PC-3 (cell line): Measurements from ENCODE around the gene LACC1. TPM values are rescaled to one million over a fixed set of nuclear protein-coding genes. Genes with fewer than 3 reads are reported as not detected.
A peak's percentile ranks its signal among the peaks of the same experiment; 100 is the strongest.

Source experiments
- ATAC-seq: fragments of 200-7000 bp; cut with Tn5 transposase; 2 replicates; pipeline ENCODE4 v1.9.1; 2020; ENCODE audit warnings: mild to moderate bottlenecking, moderate library complexity
- Bru-seq: library from RNA; stranded (reverse); fragments of 400-500 nt; gene quantifications from one replicate; lab custom pipeline; 2021; lab: Mats Ljungman, UMichigan
- BruChase-seq, 2 experiments: library from RNA; stranded (reverse); fragments of 400-500 nt; gene quantifications; one replicate each; lab custom pipeline; 2021; lab: Mats Ljungman, UMichigan
- BruUV-seq: library from RNA; stranded (reverse); fragments of 400-500 nt; replicated peaks from 2 replicates; lab custom pipeline; 2021; lab: Mats Ljungman, UMichigan
- CTCF ChIA-PET: fragments of 300-600 bp; sonication (Branson Sonifier 250); formaldehyde crosslinking; loops from one replicate; lab custom pipeline; 2022; ENCODE audit warnings: antibody characterized with exemption; lab: Charles Lee
- POLR2A ChIA-PET: fragments of 300-600 bp; sonication (Branson Sonifier 250); formaldehyde crosslinking; loops from one replicate; lab custom pipeline; 2022; ENCODE audit warnings: antibody characterized with exemption; ENCODE audit not compliant: unreplicated experiment; lab: Charles Lee
- DNase-seq: peaks from one replicate; pipeline ENCODE4 v3.0.0-alpha.2; 2015
- H2AFZ ChIP-seq: fragments of 300-600 bp; sonication (generic); 2 replicates; pipeline ENCODE4 v1.6.0; 2016; ENCODE audit warnings: antibody characterized with exemption, low read length
- H3F3A ChIP-seq: fragments of 300-600 bp; sonication (generic); one replicate; pipeline ENCODE4 v1.6.0; 2017; ENCODE audit warnings: antibody characterized with exemption, low read length, control low read depth, mild to moderate bottlenecking; ENCODE audit not compliant: unreplicated experiment
- H3K27ac ChIP-seq: fragments of 300-600 bp; sonication (generic); 2 replicates; pipeline ENCODE4 v1.5.1; 2016; ENCODE audit warnings: mild to moderate bottlenecking, low read length
- H3K27me3 ChIP-seq: fragments of 300-600 bp; sonication (generic); 2 replicates; pipeline ENCODE4 v1.6.1; 2016; ENCODE audit warnings: low read length, mixed read lengths
- H3K36me3 ChIP-seq: fragments of 300-600 bp; sonication (generic); 2 replicates; pipeline ENCODE4 v1.6.1; 2016; ENCODE audit warnings: low read depth, mixed run types, low read length, mixed read lengths
- H3K4me1 ChIP-seq: fragments of 300-600 bp; sonication (generic); 2 replicates; pipeline ENCODE4 v1.5.1; 2016; ENCODE audit warnings: low read length; ENCODE audit not compliant: insufficient read depth
- H3K4me2 ChIP-seq: fragments of 300-600 bp; sonication (generic); 2 replicates; pipeline ENCODE4 v1.6.0; 2016; ENCODE audit warnings: low read length
- H3K4me3 ChIP-seq: fragments of 300-600 bp; sonication (generic); 2 replicates; pipeline ENCODE4 v1.5.1; 2016; ENCODE audit warnings: mild to moderate bottlenecking, low read length, mixed read lengths
- H3K79me2 ChIP-seq: fragments of 300-600 bp; sonication (generic); 2 replicates; pipeline ENCODE4 v1.6.1; 2017; ENCODE audit warnings: low read length, mixed read lengths
- H3K9ac ChIP-seq: fragments of 300-600 bp; sonication (generic); 2 replicates; pipeline ENCODE4 v1.6.0; 2016; ENCODE audit warnings: mild to moderate bottlenecking, low read length
- H3K9me2 ChIP-seq: fragments of 300-600 bp; sonication (generic); replicated peaks from 2 replicates; pipeline ENCODE4 v1.6.1; 2016; ENCODE audit warnings: mixed run types, low read length, mixed read lengths
- H3K9me3 ChIP-seq: fragments of 300-600 bp; sonication (generic); 2 replicates; pipeline ENCODE4 v1.6.1; 2016; ENCODE audit warnings: low read length, mixed read lengths
- H4K20me1 ChIP-seq: fragments of 300-600 bp; sonication (generic); 2 replicates; pipeline ENCODE4 v1.6.1; 2016; ENCODE audit warnings: low read length, mixed read lengths
- EZH2 ChIP-seq: fragments of 300-600 bp; sonication (generic); IDR thresholded peaks from one replicate; pipeline ENCODE4 v1.6.1; 2017; ENCODE audit warnings: antibody characterized with exemption, mild to moderate bottlenecking, low read length; ENCODE audit not compliant: unreplicated experiment
- EZH2phosphoT487 ChIP-seq: fragments of 300-600 bp; sonication (generic); IDR thresholded peaks from 2 replicates; pipeline ENCODE4 v1.6.1; 2018; ENCODE audit warnings: mild to moderate bottlenecking, antibody characterized with exemption, low read length, borderline replicate concordance
- intact Hi-C: fragments of 100-400 bp; cut with micrococcal nuclease; formaldehyde crosslinking; loops from 2 replicates; pipeline ENCODE4 v1.9.0; 2023
- long read RNA-seq: library from polyadenylated mRNA; unstranded; transcript quantifications from one replicate; pipeline ENCODE4 v2.0.0, GENCODE V29; 2021; ENCODE audit not compliant: unreplicated experiment
- total RNA-seq: library from RNA; depleted of rRNA; stranded (reverse); fragments of >200 nt; gene quantifications from 2 replicates; pipeline ENCODE4 v1.2.3, GENCODE V29; 2014; rRNA removed
- TF ChIP-seq, protein P1 (sequence below): fragments of 300-600 bp; sonication (generic); conservative IDR thresholded peaks from 2 replicates; pipeline ENCODE4 v1.5.1; 2017; ENCODE audit warnings: antibody characterized with exemption, low read depth, mild to moderate bottlenecking, low read length

The LACC1 gene
- 0.86 and 1.2 TPM in 2 replicates for total RNA-seq
- Bru-seq, nascent RNA, result percentile 53 among the genes with signal in this experiment
- BruChase-seq, experiment 1, labeled RNA remaining after a 6-hour chase, result percentile 66 among the genes with signal in this experiment
- percentile 61 among the genes with signal in this experiment for BruChase-seq, experiment 2, labeled RNA remaining after a 2-hour chase
- long read RNA-seq, full-length matches to known transcripts, result 2 of 9 reads
- long read RNA-seq, partial matches to known transcripts, result 0 of 9 reads
- long read RNA-seq, other reads (novel, unspliced or antisense), result 7 of 9 reads

DNA sequence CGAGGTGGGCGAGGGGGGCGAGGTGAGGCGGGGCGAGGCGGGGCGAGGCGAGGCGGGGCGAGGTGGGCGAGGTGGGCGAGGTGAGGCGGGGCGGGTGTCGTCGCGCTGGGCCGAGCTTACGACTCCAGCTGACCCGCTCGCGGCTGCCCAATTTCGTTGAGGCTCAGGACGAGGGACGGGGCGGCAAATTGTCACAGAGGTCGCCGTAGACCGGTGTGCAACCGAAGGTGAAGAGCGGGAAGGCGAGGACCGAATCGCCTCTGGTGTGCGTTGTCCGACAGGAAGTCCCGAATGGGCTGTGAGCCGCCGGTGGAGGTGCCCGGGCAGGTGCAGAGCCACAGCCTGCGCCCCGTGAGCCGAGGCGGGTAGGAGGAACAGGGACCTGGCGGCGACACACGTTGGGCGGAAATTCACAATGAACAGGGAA lies at the start of gene LACC1:
TSS of gene LACC1 (plus strand) at position 150 of the 427 bp plus-strand sequence. CDS start 1,082 bp downstream, outside the sequence.
- no TSS peak for BruUV-seq
- peak within 1 kb of the TSS; percentile 99 for H3K4me2 ChIP-seq
- peak within 1 kb of the TSS; percentile 94 for H3K9ac ChIP-seq
- H3K79me2 ChIP-seq, result peaks cover 18% of the 10 kb centered on the region
- ATAC-seq (peak; percentile 54), DNase-seq (peak; percentile 30)
- peaks cover 44% of the 10 kb centered on the region for H3K4me1 ChIP-seq
- peak within 1 kb of the TSS; percentile 78 for H2AFZ ChIP-seq
- TF ChIP-seq EZH2phosphoT487 (no peak), EZH2 (no peak)
- TF ChIP-seq, protein P1, sequence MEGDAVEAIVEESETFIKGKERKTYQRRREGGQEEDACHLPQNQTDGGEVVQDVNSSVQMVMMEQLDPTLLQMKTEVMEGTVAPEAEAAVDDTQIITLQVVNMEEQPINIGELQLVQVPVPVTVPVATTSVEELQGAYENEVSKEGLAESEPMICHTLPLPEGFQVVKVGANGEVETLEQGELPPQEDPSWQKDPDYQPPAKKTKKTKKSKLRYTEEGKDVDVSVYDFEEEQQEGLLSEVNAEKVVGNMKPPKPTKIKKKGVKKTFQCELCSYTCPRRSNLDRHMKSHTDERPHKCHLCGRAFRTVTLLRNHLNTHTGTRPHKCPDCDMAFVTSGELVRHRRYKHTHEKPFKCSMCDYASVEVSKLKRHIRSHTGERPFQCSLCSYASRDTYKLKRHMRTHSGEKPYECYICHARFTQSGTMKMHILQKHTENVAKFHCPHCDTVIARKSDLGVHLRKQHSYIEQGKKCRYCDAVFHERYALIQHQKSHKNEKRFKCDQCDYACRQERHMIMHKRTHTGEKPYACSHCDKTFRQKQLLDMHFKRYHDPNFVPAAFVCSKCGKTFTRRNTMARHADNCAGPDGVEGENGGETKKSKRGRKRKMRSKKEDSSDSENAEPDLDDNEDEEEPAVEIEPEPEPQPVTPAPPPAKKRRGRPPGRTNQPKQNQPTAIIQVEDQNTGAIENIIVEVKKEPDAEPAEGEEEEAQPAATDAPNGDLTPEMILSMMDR, result no peak
- H3F3A ChIP-seq, result no peaks in the 10 kb centered on the region
- CTCF ChIA-PET, result no interaction called here
- intact Hi-C loops, result loop anchor here (2.0 to 10.0 kb wide), 4 partner anchors 75 to 792 kb away; no protein-coding TSS in a partner anchor
- peak within 1 kb of the TSS; percentile 70 for H3K4me3 ChIP-seq
- peak within 1 kb of the TSS; percentile 76 for H3K27ac ChIP-seq
- H3K9me2 ChIP-seq, result no peaks in the 10 kb centered on the region
- H3K36me3 ChIP-seq, result no peaks in the 10 kb centered on the region
- no peaks in the 10 kb centered on the region for H3K27me3 ChIP-seq
- H4K20me1 ChIP-seq, result no peaks in the 10 kb centered on the region
- POLR2A ChIA-PET, result interaction anchor here (0.6 to 0.7 kb wide), 2 partner anchors 692 to 1137 kb away, joined by 3 to 10 read pairs; no protein-coding TSS in a partner anchor
- no peaks in the 10 kb centered on the region for H3K9me3 ChIP-seq

DNA sequence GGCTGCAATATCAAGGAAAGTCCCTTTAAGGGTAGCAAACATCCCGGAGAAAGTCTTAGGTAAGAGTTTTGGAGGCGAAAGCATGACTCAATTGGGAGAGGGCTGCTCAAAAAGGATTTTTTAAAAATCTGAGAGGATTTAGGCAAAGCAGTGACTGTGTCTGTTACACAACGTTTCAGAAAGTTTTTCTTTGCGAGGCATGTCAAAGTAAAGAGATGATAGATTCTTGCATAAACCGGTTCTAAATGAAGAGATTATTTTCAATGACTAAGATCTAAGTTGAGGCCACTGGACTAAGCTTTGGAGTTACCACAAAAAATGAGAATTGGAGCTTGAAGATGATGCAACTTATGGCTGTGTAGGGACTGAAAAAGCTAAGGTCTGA lies 49.2 kb upstream of the LACC1 start:
- Histone ChIP-seq H3K9me3 (no peaks in the 10 kb centered on the region), H3K4me3 (no peak overlapping the region), H3K27ac (no peak overlapping the region), H3K36me3 (no peaks in the 10 kb centered on the region), H3K9me2 (no peaks in the 10 kb centered on the region), H3K9ac (no peak overlapping the region), H4K20me1 (no peaks in the 10 kb centered on the region), H3K79me2 (no peaks in the 10 kb centered on the region), H3F3A (no peaks in the 10 kb centered on the region), H3K27me3 (no peaks in the 10 kb centered on the region), H3K4me2 (no peak overlapping the region), H3K4me1 (peaks cover 9% of the 10 kb centered on the region), H2AFZ (no peak overlapping the region)
- no TSS peak for BruUV-seq
- no peak for ATAC-seq
- POLR2A ChIA-PET, result no interaction called here
- no peak for TF ChIP-seq EZH2
- TF ChIP-seq EZH2phosphoT487, result no peak
- TF ChIP-seq, protein P1, result no peak
- intact Hi-C loops, result no loop called here
- DNase-seq, result peak; percentile 11
- CTCF ChIA-PET, result no interaction called here

DNA sequence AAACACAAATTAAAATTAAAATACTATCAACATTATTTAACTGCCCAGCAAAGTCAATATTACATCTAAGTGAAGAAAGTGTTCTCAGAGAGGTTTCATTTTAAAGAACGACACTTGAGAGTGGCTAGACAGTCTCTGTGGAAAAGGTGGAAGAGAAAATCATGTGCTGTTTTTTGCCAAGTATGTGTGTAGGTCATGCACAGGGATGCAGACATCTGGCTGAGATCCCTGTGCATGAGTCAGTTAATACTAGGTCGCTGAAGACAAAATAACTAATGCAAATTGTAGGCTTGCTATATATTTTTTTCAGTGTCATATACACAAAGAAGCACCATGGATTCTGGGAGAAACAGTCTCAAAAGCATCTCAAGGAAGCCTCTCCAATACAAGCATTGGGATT lies 48.6 kb upstream of the LACC1 start:
- DNase-seq (peak; percentile 29), ATAC-seq (peak; percentile 29; the same call in 1 of the 2 replicates)
- Histone ChIP-seq H3K4me1 (peaks cover 9% of the 10 kb centered on the region), H3F3A (no peaks in the 10 kb centered on the region), H3K4me3 (no peak overlapping the region), H3K9me2 (no peaks in the 10 kb centered on the region), H4K20me1 (no peaks in the 10 kb centered on the region), H3K27me3 (no peaks in the 10 kb centered on the region), H2AFZ (no peak overlapping the region), H3K9ac (no peak overlapping the region), H3K27ac (no peak overlapping the region), H3K79me2 (no peaks in the 10 kb centered on the region), H3K4me2 (no peak overlapping the region), H3K9me3 (no peaks in the 10 kb centered on the region), H3K36me3 (no peaks in the 10 kb centered on the region)
- CTCF ChIA-PET, result no interaction called here
- POLR2A ChIA-PET, result no interaction called here
- BruUV-seq, result no TSS peak
- intact Hi-C loops, result no loop called here
- TF ChIP-seq EZH2 (no peak), EZH2phosphoT487 (no peak)
- TF ChIP-seq, protein P1, result no peak
